GM12878 (cell line): ENCODE measurements around the gene ASB2. TPM values are rescaled to one million over a fixed set of nuclear protein-coding genes. Genes with fewer than 3 reads are reported as not detected.

Experiments used
- ATAC-seq: fragments of 200-7000 bp; cut with Tn5 transposase; 3 replicates; pipeline ENCODE4 v1.9.1; 2020; ENCODE audit warnings: mild to moderate bottlenecking, moderate library complexity
- BruUV-seq: library from RNA; stranded (reverse); fragments of 400-500 nt; replicated peaks from 2 replicates; lab custom pipeline; 2021; lab: Mats Ljungman, UMichigan
- CTCF ChIA-PET: fragments of 300-600 bp; sonication (Branson Sonifier 250); formaldehyde crosslinking; extraction: SDS; loops from one replicate; lab custom pipeline; 2021; ENCODE audit warnings: inconsistent platforms; lab: Yijun Ruan, JAX
- POLR2A ChIA-PET: fragments of 350-600 bp; formaldehyde crosslinking; extraction: SDS; loops from one replicate; lab custom pipeline; 2021; ENCODE audit warnings: inconsistent platforms; lab: Charles Lee
- RAD21 ChIA-PET: fragments of 300-600 bp; sonication (Branson Sonifier 250); formaldehyde crosslinking; loops from one replicate; lab custom pipeline; 2023; ENCODE audit warnings: antibody characterized with exemption; ENCODE audit not compliant: unreplicated experiment; lab: Charles Lee
- SMC1A ChIA-PET: fragments of 300-600 bp; sonication (Branson Sonifier 250); formaldehyde crosslinking; loops from one replicate; lab custom pipeline; 2023; ENCODE audit not compliant: unreplicated experiment, uncharacterized antibody; lab: Charles Lee
- DNase-seq: peaks from one replicate; pipeline ENCODE4 v3.0.0-alpha.2; 2011; ENCODE audit warnings: low read depth, low spot score
- FAIRE-seq: peaks from 3 replicates; lab custom pipeline; 2011; peaks lifted over from hg19 to GRCh38; lab: Jason Lieb, UNC
- H2AFZ ChIP-seq: 2 replicates; pipeline ENCODE4 v1.6.0; 2011; ENCODE audit warnings: low read depth, low read length, control low read depth; ENCODE audit not compliant: control insufficient read depth
- H3K27ac ChIP-seq: 2 replicates; pipeline ENCODE4 v1.5.1; 2011; ENCODE audit warnings: control low read depth; ENCODE audit not compliant: control insufficient read depth, insufficient read depth
- H3K27me3 ChIP-seq, 2 experiments: replicated peaks in 1 of 2; 2 replicates each; pipeline versions ENCODE4 v1.6.0 to v1.6.1; 2011; ENCODE audit warnings: low read length in 1 of 2; ENCODE audit not compliant: control insufficient read depth in 2 of 2, insufficient read depth in 2 of 2
- H3K36me3 ChIP-seq, 2 experiments: 2 replicates each; pipeline ENCODE4 v1.5.1; 2011; ENCODE audit warnings: low read length in 1 of 2; ENCODE audit not compliant: control insufficient read depth in 2 of 2, insufficient read depth in 2 of 2
- H3K4me1 ChIP-seq: 2 replicates; pipeline ENCODE4 v1.6.1; 2011; ENCODE audit warnings: mild to moderate bottlenecking, low read length, moderate library complexity, mixed read lengths; ENCODE audit not compliant: control insufficient read depth, insufficient read depth
- H3K4me2 ChIP-seq: 2 replicates; pipeline ENCODE4 v1.6.0; 2011; ENCODE audit warnings: control low read depth; ENCODE audit not compliant: control insufficient read depth, insufficient read depth
- H3K4me3 ChIP-seq: fragments of 200-600 bp; sonication (generic); 2 replicates; pipeline ENCODE4 v1.5.1; 2016
- H3K79me2 ChIP-seq: 2 replicates; pipeline ENCODE4 v1.6.0; 2011; ENCODE audit warnings: low read length; ENCODE audit not compliant: control insufficient read depth, insufficient read depth
- H3K9ac ChIP-seq: 2 replicates; pipeline ENCODE4 v1.8.0; 2011; ENCODE audit warnings: low read length, control low read depth, mixed read lengths; ENCODE audit not compliant: control insufficient read depth, insufficient read depth
- H3K9me3 ChIP-seq: replicated peaks from 3 replicates; pipeline ENCODE4 v1.5.1; 2011; ENCODE audit warnings: mild to moderate bottlenecking, low read length; ENCODE audit not compliant: control insufficient read depth, insufficient read depth
- H4K20me1 ChIP-seq: 2 replicates; pipeline ENCODE4 v1.6.0; 2011; ENCODE audit not compliant: control insufficient read depth, insufficient read depth
- BCL11A ChIP-seq: IDR thresholded peaks from 2 replicates; pipeline ENCODE4 v1.6.1; 2011; ENCODE audit warnings: low read depth, low read length
- BHLHE40 ChIP-seq, 2 experiments: fragments of 450-650 bp in 1 of 2; IDR thresholded peaks; 2 replicates each; pipeline ENCODE4 v1.6.1; 2011 to 2017; ENCODE audit warnings: low read depth in 2 of 2, borderline replicate concordance in 1 of 2, improper control_type of control experiment in 1 of 2, low read length in 1 of 2, mild to moderate bottlenecking in 1 of 2
- BRCA1 ChIP-seq: IDR thresholded peaks from 2 replicates; pipeline ENCODE4 v1.6.1; 2011; ENCODE audit warnings: low read depth, low read length, improper control_type of control experiment
- CHD2 ChIP-seq: IDR thresholded peaks from 2 replicates; pipeline ENCODE4 v1.6.1; 2011; ENCODE audit warnings: low read depth, low read length, improper control_type of control experiment, borderline replicate concordance
- CREB1 ChIP-seq: IDR thresholded peaks from 2 replicates; pipeline ENCODE4 v1.6.1; 2012; ENCODE audit warnings: low read depth, mild to moderate bottlenecking, inconsistent platforms
- CREM ChIP-seq: IDR thresholded peaks from 2 replicates; pipeline ENCODE4 v1.6.1; 2014; ENCODE audit warnings: antibody characterized with exemption, low read depth
- EGR1 ChIP-seq, 2 experiments: IDR thresholded peaks; 1 replicate in 1 of 2; 2 replicates in 1 of 2; pipeline ENCODE4 v1.6.1; 2011 to 2012; ENCODE audit warnings: low read depth in 2 of 2, low read length in 2 of 2, borderline replicate concordance in 1 of 2, mild to moderate bottlenecking in 1 of 2, moderate library complexity in 1 of 2
- EP300 ChIP-seq, 2 experiments: fragments of 150-350 bp in 1 of 2; IDR thresholded peaks; 2 replicates each; pipeline ENCODE4 v1.6.1; 2011 to 2012; ENCODE audit warnings: low read depth in 2 of 2, low read length in 2 of 2, borderline replicate concordance in 1 of 2, improper control_type of control experiment in 1 of 2, inconsistent platforms in 1 of 2; ENCODE audit not compliant: control insufficient read depth in 1 of 2
- GABPA ChIP-seq: IDR thresholded peaks from 2 replicates; pipeline ENCODE4 v1.6.1; 2014; ENCODE audit warnings: antibody characterized with exemption, low read depth, mild to moderate bottlenecking, inconsistent platforms
- IKZF1 ChIP-seq: fragments of 450-650 bp; conservative IDR thresholded peaks from 2 replicates; pipeline ENCODE4 v1.6.1; 2017; ENCODE audit warnings: antibody characterized with exemption, mild to moderate bottlenecking
- MTA3 ChIP-seq: IDR thresholded peaks from 2 replicates; pipeline ENCODE4 v1.6.1; 2012; ENCODE audit warnings: low read length, inconsistent platforms, borderline replicate concordance
- NBN ChIP-seq: fragments of 450-650 bp; IDR thresholded peaks from 2 replicates; pipeline ENCODE4 v1.6.1; 2016
- PKNOX1 ChIP-seq: fragments of 450-650 bp; IDR thresholded peaks from 2 replicates; pipeline ENCODE4 v1.6.1; 2016; ENCODE audit warnings: mild to moderate bottlenecking
- RCOR1 ChIP-seq: conservative IDR thresholded peaks from 2 replicates; pipeline ENCODE4 v1.6.1; 2012; ENCODE audit warnings: low read depth, low read length, improper control_type of control experiment
- RFX5 ChIP-seq: IDR thresholded peaks from 2 replicates; pipeline ENCODE4 v1.6.1; 2011; ENCODE audit warnings: low read depth, low read length, improper control_type of control experiment
- SMARCA5 ChIP-seq: fragments of 450-650 bp; IDR thresholded peaks from 2 replicates; pipeline ENCODE4 v1.6.1; 2017; ENCODE audit warnings: mild to moderate bottlenecking
- SP1 ChIP-seq: IDR thresholded peaks from one replicate; pipeline ENCODE4 v1.6.1; 2011; ENCODE audit warnings: low read depth, low read length
- TCF7 ChIP-seq: IDR thresholded peaks from 2 replicates; pipeline ENCODE4 v1.6.1; 2014; ENCODE audit warnings: antibody characterized with exemption, borderline replicate concordance
- ZBED1 ChIP-seq: IDR thresholded peaks from 2 replicates; pipeline ENCODE4 v1.6.1; 2016; ENCODE audit warnings: borderline replicate concordance
- WGBS: methylation state at CpG from one replicate; pipeline ENCODE4 v1.1.6; 2016; ENCODE audit warnings: low lambda C conversion rate; ENCODE audit not compliant: insufficient replicate concordance, insufficient coverage; ENCODE audit errors: missing lambda C conversion rate; 5-methylcytosine and 5-hydroxymethylcytosine counted together
- in situ Hi-C: fragments of 300-500 bp; cut with MboI; formaldehyde crosslinking; loops from 9 replicates; pipeline ENCODE4 v1.14.3; 2018; ENCODE audit warnings: mixed read lengths
- intact Hi-C: fragments of 100-400 bp; cut with micrococcal nuclease; formaldehyde crosslinking; loops from one replicate; pipeline ENCODE4 v1.14.2; 2022; ENCODE audit not compliant: unreplicated experiment
- polyA plus RNA-seq, 11 experiments: library from polyadenylated mRNA; depleted of rRNA in 4 of 11; unstranded in 6 of 11; stranded (reverse) in 5 of 11; fragments of >200 nt; fragmentation: Nextera tagmentation in 4 of 11; fragmentation: Illumina TruSeq in 1 of 11; extraction: Ambion mirVana in 4 of 11; extraction: Trizol in 1 of 11; gene quantifications; 1 replicate in 1 of 11; 2 replicates in 10 of 11; pipeline versions ENCODE4 v1.2.1 to v1.2.3, GENCODE V29; 2011 to 2016; ENCODE audit warnings: inconsistent platforms in 2 of 11, missing spikeins in 2 of 11, low read depth in 1 of 11
- total RNA-seq, 4 experiments: library from RNA; depleted of rRNA in 3 of 4; stranded (reverse); fragments of >200 nt in 3 of 4; fragmentation: Illumina TruSeq in 1 of 4; extraction: Trizol in 1 of 4; gene quantifications; 2 replicates each; pipeline versions ENCODE4 v1.2.1 to v1.2.3, GENCODE V29; 2013 to 2021
- TF ChIP-seq, protein P1 (sequence below): fragments of 450-650 bp; IDR thresholded peaks from 2 replicates; pipeline ENCODE4 v1.6.1; 2014; ENCODE audit warnings: mild to moderate bottlenecking
- TF ChIP-seq, protein P2 (sequence below): fragments of 150-350 bp; IDR thresholded peaks from 2 replicates; pipeline ENCODE4 v1.6.1; 2014; ENCODE audit warnings: mild to moderate bottlenecking, low read depth, low read length

The ASB2 gene
- total and polyA plus RNA-seq, 10 of the 15 experiments (the other 5 are each of a cell fraction or from before 2014, with no cell fraction given) = 3.0 to 54.8 (median 33.5) TPM

GRCh38 chr14:93975791-93976476 lies 436 bp downstream of the ASB2 start:
- Histone ChIP-seq H3K36me3 (no peaks in the 10 kb centered on the region; a peak in 1 of 4 replicates), H3K4me2 (peak overlapping the region; percentile 75), H2AFZ (no peak overlapping the region), H3K4me1 (peaks cover 89% of the 10 kb centered on the region), H4K20me1 (no peaks in the 10 kb centered on the region), H3K27me3 (no peaks in the 10 kb centered on the region), H3K27ac (peak overlapping the region; percentile 96), H3K79me2 (no peaks in the 10 kb centered on the region), H3K9ac (peak overlapping the region; percentile 79), H3K4me3 (peak overlapping the region; percentile 67; the same call in 1 of the 2 replicates), H3K9me3 (no peaks in the 10 kb centered on the region; the same call in 2 of the 3 replicates)
- DNase-seq (peak; percentile 92), ATAC-seq (peak; percentile 73), FAIRE-seq (peak; percentile 93)
- ChIA-PET POLR2A (interaction anchor here (1.1 to 4.4 kb wide), 6 partner anchors 8 to 24 kb away, joined by 3 to 18 read pairs (median 6); no protein-coding TSS in a partner anchor), SMC1A (interaction anchor here (1.1 to 20.2 kb wide), 7 partner anchors 8 to 36 kb away, joined by 3 to 409 read pairs (median 30); partner anchors contain the start of gene CCDC197), RAD21 (interaction anchor here (1.1 to 16.9 kb wide), 5 partner anchors 8 to 36 kb away, joined by 4 to 324 read pairs (median 36); partner anchors contain the start of gene CCDC197), CTCF (interaction anchor here (1.0 to 20.8 kb wide), 8 partner anchors 10 to 36 kb away, joined by 3 to 399 read pairs (median 8); partner anchors contain the start of gene CCDC197)
- 0% methylated on average over 9 of the region's 9 CpGs for WGBS
- intact Hi-C loops (loop anchor here (1.0 to 5.0 kb wide), 3 partner anchors 17 to 106 kb away; partner anchors contain the start of genes DDX24 and IFI27L1), in situ Hi-C loops (loop anchor here (10.0 kb wide), 1 partner anchor 1539 kb away; the partner anchor contains the start of gene SYNE3)
- BruUV-seq = TSS peak; percentile 81
- TF ChIP-seq, protein P1, sequence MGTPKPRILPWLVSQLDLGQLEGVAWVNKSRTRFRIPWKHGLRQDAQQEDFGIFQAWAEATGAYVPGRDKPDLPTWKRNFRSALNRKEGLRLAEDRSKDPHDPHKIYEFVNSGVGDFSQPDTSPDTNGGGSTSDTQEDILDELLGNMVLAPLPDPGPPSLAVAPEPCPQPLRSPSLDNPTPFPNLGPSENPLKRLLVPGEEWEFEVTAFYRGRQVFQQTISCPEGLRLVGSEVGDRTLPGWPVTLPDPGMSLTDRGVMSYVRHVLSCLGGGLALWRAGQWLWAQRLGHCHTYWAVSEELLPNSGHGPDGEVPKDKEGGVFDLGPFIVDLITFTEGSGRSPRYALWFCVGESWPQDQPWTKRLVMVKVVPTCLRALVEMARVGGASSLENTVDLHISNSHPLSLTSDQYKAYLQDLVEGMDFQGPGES = no peak
- peak; percentile 11 for TF ChIP-seq SP1
- TF ChIP-seq RCOR1 = no peak
- TF ChIP-seq IKZF1 = peak; percentile 74
- peak; percentile 43; the same call in 1 of the 2 replicates for TF ChIP-seq CHD2
- TF ChIP-seq ZBED1 = peak; percentile 78; the same call in 1 of the 2 replicates
- no peak for TF ChIP-seq MTA3
- TF ChIP-seq BHLHE40 (IDR thresholded peaks at IDR 0.05; ENCODE audit: borderline replicate concordance in 1 of 2, low read depth in 2 of 2, low read length in 1 of 2) = peak; percentile 33 to 42; a peak in 3 of 4 replicates
- TF ChIP-seq RFX5 = no peak
- TF ChIP-seq EP300 (IDR thresholded peaks at IDR 0.05; ENCODE audit: borderline replicate concordance in 1 of 2, control insufficient read depth in 1 of 2, low read depth in 2 of 2, low read length in 2 of 2) = peak; percentile 52 to 59; a peak in 3 of 4 replicates
- TF ChIP-seq BCL11A = peak; percentile 46; the same call in 1 of the 2 replicates
- TF ChIP-seq CREB1 = no peak
- peak; percentile 75 for TF ChIP-seq CREM
- TF ChIP-seq GABPA = no peak
- TF ChIP-seq PKNOX1 = peak; percentile 47; the same call in 1 of the 2 replicates
- no peak; the same call in 1 of the 2 replicates for TF ChIP-seq TCF7
- TF ChIP-seq, protein P2, sequence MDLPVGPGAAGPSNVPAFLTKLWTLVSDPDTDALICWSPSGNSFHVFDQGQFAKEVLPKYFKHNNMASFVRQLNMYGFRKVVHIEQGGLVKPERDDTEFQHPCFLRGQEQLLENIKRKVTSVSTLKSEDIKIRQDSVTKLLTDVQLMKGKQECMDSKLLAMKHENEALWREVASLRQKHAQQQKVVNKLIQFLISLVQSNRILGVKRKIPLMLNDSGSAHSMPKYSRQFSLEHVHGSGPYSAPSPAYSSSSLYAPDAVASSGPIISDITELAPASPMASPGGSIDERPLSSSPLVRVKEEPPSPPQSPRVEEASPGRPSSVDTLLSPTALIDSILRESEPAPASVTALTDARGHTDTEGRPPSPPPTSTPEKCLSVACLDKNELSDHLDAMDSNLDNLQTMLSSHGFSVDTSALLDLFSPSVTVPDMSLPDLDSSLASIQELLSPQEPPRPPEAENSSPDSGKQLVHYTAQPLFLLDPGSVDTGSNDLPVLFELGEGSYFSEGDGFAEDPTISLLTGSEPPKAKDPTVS = no peak
- TF ChIP-seq EGR1 (IDR thresholded peaks at IDR 0.05; ENCODE audit: borderline replicate concordance in 1 of 2, low read depth in 2 of 2, low read length in 2 of 2) = no peak
- TF ChIP-seq NBN = peak; percentile 61; the same call in 1 of the 2 replicates
- TF ChIP-seq BRCA1 = no peak
- TF ChIP-seq SMARCA5 = peak; percentile 73
